ENCODE data around the gene COL27A1. TPM values are rescaled to one million over a fixed set of nuclear protein-coding genes. Genes with fewer than 3 reads are reported as not detected.

Gene COL27A1
- total and polyA plus RNA-seq, 2 donors (not counting 3 experiments of a cell fraction or from before 2014, with no cell fraction given): 14.7 to 49.1 TPM

DNA sequence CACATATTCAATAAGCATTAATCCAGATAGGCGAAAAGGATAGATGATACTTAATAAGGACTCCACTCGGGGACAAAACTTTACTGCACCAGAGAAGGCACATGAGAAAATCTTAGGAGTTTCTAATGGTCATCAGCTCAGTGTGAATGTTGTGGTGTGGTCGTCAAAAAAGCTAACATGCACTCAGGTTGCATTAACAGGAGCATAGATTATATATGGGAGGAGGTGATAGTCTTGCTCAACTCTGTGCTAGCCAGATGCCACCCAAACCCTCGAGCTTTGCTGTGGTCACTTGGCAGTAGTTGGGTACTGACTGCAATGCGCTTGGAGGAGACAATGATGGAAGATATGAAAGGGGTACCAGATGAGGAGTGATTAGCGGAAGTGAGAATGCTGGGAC is 8.6 kb upstream of the COL27A1 start:
- Histone ChIP-seq H3K4me2 (ENCODE audit: insufficient read depth, low read length) (no peak overlapping the region), H3K27me3 (ENCODE audit: control insufficient read depth in 2 of 2, insufficient read depth in 2 of 2, low read length in 2 of 2) (peaks cover 18 to 26% of the 10 kb centered on the region in 2 experiments), H3K9me1 (replicated peaks; ENCODE audit: control insufficient read depth, extremely low read depth, insufficient read depth, low read length) (no peaks in the 10 kb centered on the region), H2AFZ (ENCODE audit: low read depth, low read length) (no peak overlapping the region), H3K79me2 (ENCODE audit: control insufficient read depth, insufficient read depth, low read length) (no peaks in the 10 kb centered on the region), H3K4me3 (replicated peaks in 1 of 3; ENCODE audit: insufficient read depth in 1 of 3, low read depth in 1 of 3, low read length in 3 of 3) (no peak overlapping the region), H3K9ac (replicated peaks; ENCODE audit: extremely low read depth, insufficient read depth, low read length) (no peak overlapping the region), H3K9me3 (replicated peaks; ENCODE audit: control insufficient read depth, insufficient read depth, low read length) (no peaks in the 10 kb centered on the region), H3K36me3 (ENCODE audit: control insufficient read depth in 2 of 2, extremely low read depth in 1 of 2, insufficient read depth in 2 of 2, low read length in 2 of 2) (no peaks in the 10 kb centered on the region), H3K27ac (ENCODE audit: insufficient read depth, low read depth, low read length) (no peak overlapping the region), H4K20me1 (replicated peaks; ENCODE audit: control insufficient read depth, extremely low read depth, insufficient read depth, low read length) (no peaks in the 10 kb centered on the region), H3K4me1 (ENCODE audit: control insufficient read depth, extremely low read depth, insufficient read depth, low read length) (no peaks in the 10 kb centered on the region)
- intact Hi-C loops (cut with micrococcal nuclease): no loop called here
- no peak for FAIRE-seq
- TF ChIP-seq, protein P1, sequence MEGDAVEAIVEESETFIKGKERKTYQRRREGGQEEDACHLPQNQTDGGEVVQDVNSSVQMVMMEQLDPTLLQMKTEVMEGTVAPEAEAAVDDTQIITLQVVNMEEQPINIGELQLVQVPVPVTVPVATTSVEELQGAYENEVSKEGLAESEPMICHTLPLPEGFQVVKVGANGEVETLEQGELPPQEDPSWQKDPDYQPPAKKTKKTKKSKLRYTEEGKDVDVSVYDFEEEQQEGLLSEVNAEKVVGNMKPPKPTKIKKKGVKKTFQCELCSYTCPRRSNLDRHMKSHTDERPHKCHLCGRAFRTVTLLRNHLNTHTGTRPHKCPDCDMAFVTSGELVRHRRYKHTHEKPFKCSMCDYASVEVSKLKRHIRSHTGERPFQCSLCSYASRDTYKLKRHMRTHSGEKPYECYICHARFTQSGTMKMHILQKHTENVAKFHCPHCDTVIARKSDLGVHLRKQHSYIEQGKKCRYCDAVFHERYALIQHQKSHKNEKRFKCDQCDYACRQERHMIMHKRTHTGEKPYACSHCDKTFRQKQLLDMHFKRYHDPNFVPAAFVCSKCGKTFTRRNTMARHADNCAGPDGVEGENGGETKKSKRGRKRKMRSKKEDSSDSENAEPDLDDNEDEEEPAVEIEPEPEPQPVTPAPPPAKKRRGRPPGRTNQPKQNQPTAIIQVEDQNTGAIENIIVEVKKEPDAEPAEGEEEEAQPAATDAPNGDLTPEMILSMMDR (IDR thresholded peaks at IDR 0.05; ENCODE audit: extremely low read depth in 1 of 2, insufficient read depth in 1 of 2, low read depth in 1 of 2, low read length in 2 of 2): no peak
- TF ChIP-seq FOS (IDR thresholded peaks at IDR 0.05; ENCODE audit: borderline replicate concordance, insufficient read depth, low read length) (no peak), EZH2 (IDR thresholded peaks at IDR 0.05; ENCODE audit: borderline replicate concordance, low read depth, low read length, severe bottlenecking) (no peak), POLR2A (IDR thresholded peaks at IDR 0.05; ENCODE audit: low read depth, low read length) (no peak), POLR2AphosphoS5 (IDR thresholded peaks at IDR 0.05; ENCODE audit: insufficient read depth, low read depth, low read length) (no peak), GATA2 (IDR thresholded peaks at IDR 0.05; ENCODE audit: insufficient read depth, insufficient read length, low read depth, low read length) (no peak), JUN (IDR thresholded peaks at IDR 0.05; ENCODE audit: borderline replicate concordance, insufficient read depth, insufficient read length, low read depth) (no peak), MAX (IDR thresholded peaks at IDR 0.05; ENCODE audit: insufficient read depth, insufficient read length) (no peak), MYC (IDR thresholded peaks at IDR 0.05; ENCODE audit: low read depth, low read length) (no peak)
- POLR2A ChIA-PET: no interaction called here
- CTCF ChIA-PET: interaction anchor here (0.6 to 5.6 kb wide), 4 partner anchors 9 to 144 kb away, joined by 3 to 27 read pairs (median 5); partner anchors contain the start of gene COL27A1
- dilution Hi-C loops (cut with MboI; ENCODE audit: extremely low pct_ligation_motif_present, low sequenced_read_pairs): no loop called here
- DNase-seq (ENCODE audit: low read depth, low spot score): no peak
- no TSS peak for BruUV-seq (replicated peaks)

Data from endothelial cell of umbilical vein (primary cell).